ENCODE measurements around the gene LTC4S. TPM values are rescaled to one million over a fixed set of nuclear protein-coding genes. Genes with fewer than 3 reads are reported as not detected.
A peak's percentile ranks its signal among the peaks of the same experiment; 100 is the strongest.

The LTC4S gene
- total RNA-seq, 1 donor from 2014 or later: 2.6 TPM

DNA sequence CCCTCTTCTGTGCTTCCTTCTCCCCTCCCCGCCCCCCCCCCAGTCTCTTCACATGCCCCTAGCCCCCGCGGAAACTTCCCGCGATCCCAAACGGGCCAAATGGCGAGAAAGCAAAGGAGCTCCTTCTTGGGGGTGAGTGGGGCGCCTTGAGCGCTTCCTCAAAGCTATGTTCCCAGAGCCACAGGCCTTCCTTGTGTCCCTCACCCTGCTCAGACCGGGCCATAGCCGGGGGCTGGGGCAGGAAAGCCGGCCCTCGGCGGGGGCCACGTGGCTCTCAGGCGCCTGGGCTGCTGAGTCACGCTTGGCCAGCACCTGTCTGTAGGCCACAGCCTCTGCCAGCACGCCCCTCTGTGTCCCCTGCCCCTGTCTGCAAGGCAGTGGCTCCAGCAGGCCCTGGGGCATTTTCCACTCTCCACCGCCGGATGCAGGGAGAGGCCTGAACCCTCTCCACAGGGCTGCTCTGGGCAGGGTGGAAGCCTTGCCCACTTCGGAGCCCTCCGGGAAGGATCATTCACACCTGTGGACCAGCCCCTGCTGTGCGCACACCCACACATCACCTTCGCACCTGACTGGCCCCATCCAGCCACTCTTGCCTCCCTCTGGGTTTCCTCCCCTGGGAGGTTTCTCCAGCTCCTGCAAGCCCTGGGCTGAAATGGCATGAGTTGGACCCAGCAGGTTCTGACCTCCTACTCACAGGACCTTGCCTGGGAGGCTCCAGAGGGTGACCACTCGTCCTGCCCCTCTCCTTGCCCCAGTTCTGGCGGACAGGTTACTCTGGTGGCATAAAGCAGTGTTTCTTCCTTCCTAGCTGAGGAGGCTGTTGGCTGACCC is 25.7 kb downstream of the LTC4S start:
- H3K4me3 Mint-ChIP-seq: peak overlapping the region; percentile 83
- ChIA-PET POLR2A (interaction anchor here (0.6 to 5.2 kb wide), 19 partner anchors 8 to 1011 kb away, joined by 3 to 58 read pairs (median 8); partner anchors contain the start of genes HNRNPH1, MAML1, MGAT4B and MRNIP), CTCF (interaction anchor here (1.0 to 2.5 kb wide), 3 partner anchors 17 to 156 kb away, joined by 3 to 16 read pairs (median 3); no protein-coding TSS in a partner anchor)
- intact Hi-C loops (cut with micrococcal nuclease): loop anchor here (1.0 to 5.0 kb wide), 8 partner anchors 8 to 269 kb away; partner anchors contain the start of genes HNRNPH1, MAML1, RUFY1 and TBC1D9B
- no peaks in the 10 kb centered on the region for H3K9me3 Mint-ChIP-seq
- H3K4me1 Mint-ChIP-seq: peaks cover 61% of the 10 kb centered on the region
- H3K27ac Mint-ChIP-seq: peak overlapping the region; percentile 92
- H3K27me3 Mint-ChIP-seq: no peaks in the 10 kb centered on the region
- TF ChIP-seq, protein P1, sequence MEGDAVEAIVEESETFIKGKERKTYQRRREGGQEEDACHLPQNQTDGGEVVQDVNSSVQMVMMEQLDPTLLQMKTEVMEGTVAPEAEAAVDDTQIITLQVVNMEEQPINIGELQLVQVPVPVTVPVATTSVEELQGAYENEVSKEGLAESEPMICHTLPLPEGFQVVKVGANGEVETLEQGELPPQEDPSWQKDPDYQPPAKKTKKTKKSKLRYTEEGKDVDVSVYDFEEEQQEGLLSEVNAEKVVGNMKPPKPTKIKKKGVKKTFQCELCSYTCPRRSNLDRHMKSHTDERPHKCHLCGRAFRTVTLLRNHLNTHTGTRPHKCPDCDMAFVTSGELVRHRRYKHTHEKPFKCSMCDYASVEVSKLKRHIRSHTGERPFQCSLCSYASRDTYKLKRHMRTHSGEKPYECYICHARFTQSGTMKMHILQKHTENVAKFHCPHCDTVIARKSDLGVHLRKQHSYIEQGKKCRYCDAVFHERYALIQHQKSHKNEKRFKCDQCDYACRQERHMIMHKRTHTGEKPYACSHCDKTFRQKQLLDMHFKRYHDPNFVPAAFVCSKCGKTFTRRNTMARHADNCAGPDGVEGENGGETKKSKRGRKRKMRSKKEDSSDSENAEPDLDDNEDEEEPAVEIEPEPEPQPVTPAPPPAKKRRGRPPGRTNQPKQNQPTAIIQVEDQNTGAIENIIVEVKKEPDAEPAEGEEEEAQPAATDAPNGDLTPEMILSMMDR (IDR thresholded peaks at IDR 0.05): no peak
- ATAC-seq (ENCODE audit: low read depth): peak; percentile 16
- DNase-seq: peak; percentile 65
- H3K36me3 Mint-ChIP-seq (ENCODE audit: low read depth): peaks cover 31% of the 10 kb centered on the region

DNA sequence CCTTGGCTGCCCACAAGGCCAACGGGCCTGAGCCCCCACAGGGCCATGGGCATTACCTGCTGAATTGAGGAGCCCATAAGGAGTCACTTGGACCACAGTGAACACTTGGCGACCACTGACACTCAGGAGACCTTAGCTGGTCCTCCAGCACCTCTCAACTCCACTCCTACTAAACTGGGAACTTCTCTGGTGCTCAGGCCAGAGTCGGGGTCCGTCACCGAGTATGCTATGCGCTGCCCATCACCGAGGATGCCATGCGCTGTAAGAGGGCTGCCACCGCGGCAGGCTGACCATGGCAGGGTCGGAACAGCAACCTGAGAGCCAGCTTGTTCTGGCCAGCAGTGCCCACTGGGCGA is 26.3 kb downstream of the LTC4S start:
- TF ChIP-seq, protein P1 (IDR thresholded peaks at IDR 0.05): no peak
- Mint-ChIP-seq H3K27ac (peak overlapping the region; percentile 92), H3K4me1 (peaks cover 67% of the 10 kb centered on the region), H3K4me3 (peak overlapping the region; percentile 83), H3K36me3 (ENCODE audit: low read depth) (peaks cover 37% of the 10 kb centered on the region), H3K9me3 (no peaks in the 10 kb centered on the region), H3K27me3 (no peaks in the 10 kb centered on the region)
- ATAC-seq (ENCODE audit: low read depth) (no peak), DNase-seq (peak; percentile 46)
- POLR2A ChIA-PET: interaction anchor here (0.6 to 5.2 kb wide), 20 partner anchors 9 to 1011 kb away, joined by 3 to 58 read pairs (median 8); partner anchors contain the start of genes HNRNPH1, MAML1, MGAT4B and MRNIP
- intact Hi-C loops (cut with micrococcal nuclease): loop anchor here (2.0 to 5.0 kb wide), 4 partner anchors 17 to 197 kb away; partner anchors contain the start of genes HNRNPH1 and TBC1D9B
- CTCF ChIA-PET: interaction anchor here (1.0 to 2.5 kb wide), 3 partner anchors 18 to 155 kb away, joined by 3 to 16 read pairs (median 3); no protein-coding TSS in a partner anchor

DNA sequence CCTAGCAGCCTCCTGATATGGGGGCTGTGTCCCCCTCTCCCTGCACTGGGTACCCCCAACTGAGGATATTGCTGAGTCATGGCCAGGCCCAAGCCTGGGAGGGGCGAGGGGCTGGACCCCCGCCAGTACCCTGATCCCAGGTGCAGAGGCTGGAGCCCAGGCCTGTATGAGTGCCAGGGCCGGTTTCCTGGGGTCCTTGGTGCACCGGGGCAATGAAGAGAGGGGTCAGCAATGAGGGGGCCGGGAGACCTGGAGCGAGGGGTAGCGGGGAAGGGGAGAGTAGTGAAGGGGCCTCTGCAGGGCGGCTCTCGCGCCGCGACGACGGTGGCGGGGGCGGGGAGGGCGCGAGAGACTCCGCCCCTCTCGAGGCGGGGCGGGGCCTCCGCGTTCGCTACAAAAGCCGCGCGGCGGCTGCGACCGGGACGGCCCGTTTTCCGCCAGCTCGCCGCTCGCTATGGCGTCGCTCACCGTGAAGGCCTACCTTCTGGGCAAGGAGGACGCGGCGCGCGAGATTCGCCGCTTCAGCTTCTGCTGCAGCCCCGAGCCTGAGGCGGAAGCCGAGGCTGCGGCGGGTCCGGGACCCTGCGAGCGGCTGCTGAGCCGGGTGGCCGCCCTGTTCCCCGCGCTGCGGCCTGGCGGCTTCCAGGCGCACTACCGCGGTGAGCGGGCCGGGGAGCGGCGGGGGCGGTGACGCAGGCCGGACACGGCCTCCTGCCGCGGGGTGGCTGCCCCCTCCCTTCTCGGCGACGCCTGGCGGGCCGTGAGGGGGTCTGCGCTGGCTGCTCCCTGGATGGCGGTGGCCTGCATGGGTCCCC is 26.9 kb downstream of the LTC4S start, which contains the start of gene SQSTM1:
Gene SQSTM1 (plus strand): TSS at position 423 of the 815 bp plus-strand sequence. CDS start 32 bp downstream, at position 455.
- DNase-seq: peak; percentile 91
- Mint-ChIP-seq H3K27ac (peak within 1 kb of the TSS; percentile 92), H3K9me3 (no peaks in the 10 kb centered on the region), H3K27me3 (no peaks in the 10 kb centered on the region), H3K36me3 (ENCODE audit: low read depth) (peaks cover 41% of the 10 kb centered on the region), H3K4me3 (peak within 1 kb of the TSS; percentile 96), H3K4me1 (peaks cover 66% of the 10 kb centered on the region)
- TF ChIP-seq, protein P1 (IDR thresholded peaks at IDR 0.05): no peak
- peak; percentile 51 for ATAC-seq (ENCODE audit: low read depth)
- intact Hi-C loops (cut with micrococcal nuclease): loop anchor here (1.0 to 5.0 kb wide), 7 partner anchors 16 to 198 kb away; partner anchors contain the start of genes CANX, HNRNPH1, MRNIP and TBC1D9B
- POLR2A ChIA-PET: interaction anchor here (0.6 to 5.2 kb wide), 21 partner anchors 9 to 1010 kb away, joined by 3 to 58 read pairs (median 8); partner anchors contain the start of genes HNRNPH1, MAML1, MGAT4B and MRNIP
- CTCF ChIA-PET: interaction anchor here (1.2 to 2.5 kb wide), 2 partner anchors 19 to 24 kb away, joined by 3 to 16 read pairs; no protein-coding TSS in a partner anchor

DNA sequence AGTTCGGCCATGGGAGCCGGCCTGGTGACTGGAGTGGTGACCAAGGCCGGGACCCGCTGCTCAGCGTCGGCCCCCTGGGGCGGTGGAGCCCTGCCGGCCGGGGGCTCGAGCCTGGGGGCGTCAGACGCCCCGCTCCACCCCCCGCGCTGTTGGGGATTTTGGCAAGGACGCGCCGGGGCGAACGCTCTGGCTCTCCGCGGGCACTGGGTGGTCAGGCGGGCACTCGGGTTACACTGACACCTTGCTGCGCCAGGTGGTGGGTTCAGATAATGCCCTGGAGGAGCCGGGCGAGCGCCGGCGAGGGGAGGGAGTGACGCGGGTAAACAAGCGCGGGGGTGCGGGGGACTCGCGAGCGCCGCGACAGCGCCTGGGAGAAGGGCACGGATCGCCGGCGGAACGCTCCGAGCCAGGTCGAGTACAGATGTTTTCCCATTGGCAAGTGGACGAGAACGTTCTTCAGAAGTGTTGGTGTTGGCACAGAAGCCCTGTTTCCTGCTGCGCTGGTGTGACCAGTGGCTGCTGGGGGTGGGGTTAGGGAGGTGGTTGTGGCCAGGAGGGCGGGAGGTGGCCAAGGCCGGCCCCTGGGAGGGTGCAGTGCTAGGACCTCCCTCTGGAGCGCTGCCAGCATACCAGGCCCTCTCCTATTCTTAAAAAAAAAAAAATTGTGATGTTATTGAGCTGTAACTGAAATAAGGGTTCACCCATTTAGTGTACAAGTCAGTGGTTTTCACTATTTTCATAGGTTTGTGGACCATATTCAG is 27.7 kb downstream of the LTC4S start:
- H3K36me3 Mint-ChIP-seq (ENCODE audit: low read depth): peaks cover 48% of the 10 kb centered on the region
- H3K27ac Mint-ChIP-seq: peak overlapping the region; percentile 92
- ATAC-seq (ENCODE audit: low read depth): peak; percentile 52
- H3K9me3 Mint-ChIP-seq: no peaks in the 10 kb centered on the region
- intact Hi-C loops (cut with micrococcal nuclease): loop anchor here (1.0 to 5.0 kb wide), 7 partner anchors 15 to 199 kb away; partner anchors contain the start of genes CANX, HNRNPH1, MRNIP and TBC1D9B
- no peaks in the 10 kb centered on the region for H3K27me3 Mint-ChIP-seq
- peak; percentile 75 for DNase-seq
- peaks cover 62% of the 10 kb centered on the region for H3K4me1 Mint-ChIP-seq
- ChIA-PET CTCF (interaction anchor here (0.5 to 2.5 kb wide), 3 partner anchors 19 to 35 kb away, joined by 3 to 16 read pairs (median 6); no protein-coding TSS in a partner anchor), POLR2A (interaction anchor here (0.6 to 5.2 kb wide), 26 partner anchors 9 to 1009 kb away, joined by 3 to 58 read pairs (median 4); partner anchors contain the start of genes HNRNPH1, MAML1, MGAT4B and MRNIP)
- TF ChIP-seq, protein P1 (IDR thresholded peaks at IDR 0.05): no peak
- H3K4me3 Mint-ChIP-seq: peak overlapping the region; percentile 96
